NCI-H1417 treated with DMSO at 0.1 percent for 48 hours (cell line): Measurements from ENCODE around the gene FBXL5.
"Not testable (repeated sequence)": the region's sequence is repeated elsewhere in the genome, so short reads cannot be mapped to it uniquely, and the experiment has no call there.

Experiments
- DNase-seq: peaks from one replicate; lab custom pipeline; 2025; lab: John Stamatoyannopoulos, UW

FBXL5 gene

DNA sequence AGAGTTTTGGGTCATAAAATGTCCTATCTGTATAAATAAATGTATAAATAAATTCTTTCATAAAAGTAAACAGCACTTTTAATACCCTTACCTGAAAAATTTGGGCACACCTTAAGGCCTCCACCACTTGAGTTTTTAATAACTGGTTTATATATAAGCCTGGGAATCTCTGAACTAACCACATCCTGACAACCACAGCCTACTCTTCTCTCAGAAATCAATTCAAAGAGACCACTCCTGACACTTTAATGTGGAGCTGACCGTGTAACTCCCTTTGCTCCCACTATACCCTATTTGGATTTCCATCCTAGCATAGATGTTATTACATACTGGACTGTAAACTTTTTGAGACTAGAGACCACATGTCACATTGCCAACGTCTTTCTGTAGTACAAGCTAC, 3.5 kb downstream of the FBXL5 start:
- DNase-seq, result no peak

- DNase-seq, result peak; percentile 15
Observed at GRCh38 chr4:15649914-15650545, 5.1 kb downstream of the FBXL5 start.

DNA sequence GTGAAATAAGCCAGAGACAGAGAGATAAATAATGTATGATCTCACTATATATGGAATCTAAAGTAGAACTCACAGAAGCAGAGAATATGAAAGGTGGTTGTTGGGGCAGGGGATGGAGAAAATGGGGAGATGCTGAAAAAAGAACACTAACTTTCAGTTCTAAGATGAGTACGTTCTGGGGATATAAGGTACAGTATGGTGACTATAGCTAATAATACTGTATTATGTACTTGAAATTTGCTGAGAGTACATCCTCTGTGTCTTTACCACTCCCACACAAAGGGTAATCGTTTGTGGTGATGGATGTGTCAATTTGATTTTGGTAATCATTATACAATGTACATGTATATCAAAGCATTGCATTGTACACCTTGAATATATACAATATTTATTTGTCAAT, 6.6 kb downstream of the FBXL5 start:
- no peak for DNase-seq

- DNase-seq, result no peak
Observed at GRCh38 chr4:15638418-15638817, 16.7 kb downstream of the FBXL5 start.

DNA sequence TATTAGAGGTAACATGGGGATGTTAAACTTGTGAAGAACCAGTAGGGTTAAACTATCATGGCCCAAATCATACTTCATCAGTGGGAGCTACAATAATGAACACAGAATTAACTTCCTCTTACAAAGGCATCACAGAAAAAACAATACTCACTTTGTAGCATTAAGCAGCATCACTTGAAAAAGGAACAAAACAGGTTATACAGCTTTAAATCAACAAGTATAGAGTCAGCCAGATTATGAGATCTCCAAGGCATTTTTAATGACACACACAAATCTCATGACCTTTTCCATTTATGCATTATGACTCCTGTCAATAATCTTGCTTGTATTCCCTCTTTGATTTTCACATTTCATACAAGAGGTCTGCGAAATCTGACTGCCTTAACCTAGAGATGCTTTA, 18.3 kb downstream of the FBXL5 start:
- DNase-seq, result no peak

DNA sequence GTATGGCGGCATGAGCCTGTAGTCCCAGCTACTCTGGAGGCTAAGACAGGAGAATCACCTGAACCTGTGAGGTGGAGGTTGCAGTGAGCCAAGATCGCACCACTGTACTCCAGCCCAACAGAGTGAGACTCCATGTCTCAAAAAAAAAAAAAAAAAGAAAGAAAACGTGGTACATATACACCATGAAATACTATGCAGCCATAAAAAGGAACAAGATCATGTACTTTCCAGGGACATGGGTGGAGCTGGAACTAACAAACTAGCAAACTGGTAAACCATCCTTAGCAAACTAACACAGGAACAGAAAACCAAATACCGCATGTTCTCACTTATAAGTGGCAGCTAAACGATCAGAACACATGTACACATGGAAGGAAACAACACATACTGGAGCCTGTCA, 37.8 kb downstream of the FBXL5 start:
- not testable (repeated sequence) for DNase-seq

- DNase-seq, result not testable (repeated sequence)
Observed at GRCh38 chr4:15614891-15615290, 40.3 kb downstream of the FBXL5 start.

- DNase-seq, result no peak
Observed at GRCh38 chr4:15612136-15612535, 43.0 kb downstream of the FBXL5 start.

DNA sequence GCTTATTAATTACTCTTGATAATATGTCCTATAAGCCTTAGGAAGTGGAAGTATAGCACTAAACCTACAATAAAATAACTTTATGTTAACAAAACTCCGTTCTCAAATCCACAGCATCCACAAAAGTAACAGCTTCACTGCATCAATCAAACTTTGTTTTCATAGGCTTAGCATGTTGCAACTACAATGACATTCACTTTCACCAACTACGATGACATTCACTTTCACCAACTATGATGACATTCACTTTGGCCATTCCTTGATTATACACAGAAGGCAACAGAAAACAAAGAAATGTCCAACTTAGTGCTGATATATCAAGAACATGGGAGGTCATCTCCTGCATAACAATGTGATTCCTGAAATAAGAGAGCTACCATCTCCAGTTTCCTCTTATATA, 44.3 kb downstream of the FBXL5 start:
- DNase-seq, result no peak

DNA sequence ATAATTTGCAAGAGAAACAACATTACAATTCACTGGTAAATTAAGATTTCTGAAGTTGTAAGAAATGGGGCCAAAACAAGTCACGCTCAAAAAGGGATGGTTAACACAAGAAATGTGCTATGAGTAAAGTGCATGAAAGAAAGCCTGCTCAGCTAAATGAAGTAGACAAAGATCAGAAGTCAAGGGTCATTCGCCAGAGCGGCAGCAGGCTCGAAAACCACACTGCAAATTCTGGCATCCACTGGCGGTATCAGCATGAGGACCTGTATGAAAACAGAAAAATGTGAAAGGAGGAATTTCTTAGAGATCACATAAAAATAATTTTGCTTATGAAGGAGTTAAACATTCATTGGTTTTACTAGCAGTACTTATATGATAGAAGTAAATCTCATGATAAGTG, 49.6 kb downstream of the FBXL5 start:
- DNase-seq, result no peak

DNA sequence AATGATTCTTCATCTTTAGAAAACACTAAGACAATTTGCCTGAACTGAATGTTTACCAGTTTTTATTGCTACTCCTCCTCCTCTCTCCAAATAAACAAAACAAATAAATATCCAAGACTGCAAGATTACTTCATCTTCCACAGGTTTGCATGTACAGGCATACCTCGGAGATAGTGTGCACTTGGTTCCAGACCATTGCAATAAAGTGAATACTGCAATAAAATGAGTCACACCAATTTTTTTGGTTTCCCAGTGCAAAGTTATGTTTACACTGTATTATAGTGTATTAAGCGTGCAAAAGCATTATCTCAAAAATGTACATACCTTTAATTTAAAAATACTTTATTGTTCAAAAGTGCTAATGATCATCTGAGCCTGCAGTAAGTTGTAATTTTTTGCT, 53.3 kb downstream of the FBXL5 start:
- no peak for DNase-seq

- DNase-seq, result no peak
Observed at GRCh38 chr4:15600176-15600575, 55.0 kb downstream of the FBXL5 start.

DNA sequence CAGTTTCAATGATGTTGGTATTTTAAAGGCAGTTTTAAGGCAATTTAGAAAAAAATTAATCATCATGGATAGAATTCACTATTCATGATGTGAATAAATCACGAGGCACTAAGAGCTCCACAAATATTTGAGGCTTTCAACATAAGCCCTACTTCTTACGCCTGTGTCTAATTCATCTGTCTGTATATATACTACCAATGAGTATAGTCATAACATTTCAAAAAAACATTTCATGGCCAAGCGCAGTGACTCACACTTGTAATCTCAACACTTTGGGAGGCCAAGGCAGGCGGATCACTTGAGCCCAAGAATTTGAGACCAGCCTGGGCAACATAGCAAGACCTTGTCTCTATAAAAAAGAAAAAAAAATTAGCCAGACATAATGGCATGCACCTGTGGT, 56.5 kb downstream of the FBXL5 start:
- no peak for DNase-seq

GRCh38 chr4:15592799-15593198, 62.4 kb downstream of the FBXL5 start:
- DNase-seq, result no peak

DNA sequence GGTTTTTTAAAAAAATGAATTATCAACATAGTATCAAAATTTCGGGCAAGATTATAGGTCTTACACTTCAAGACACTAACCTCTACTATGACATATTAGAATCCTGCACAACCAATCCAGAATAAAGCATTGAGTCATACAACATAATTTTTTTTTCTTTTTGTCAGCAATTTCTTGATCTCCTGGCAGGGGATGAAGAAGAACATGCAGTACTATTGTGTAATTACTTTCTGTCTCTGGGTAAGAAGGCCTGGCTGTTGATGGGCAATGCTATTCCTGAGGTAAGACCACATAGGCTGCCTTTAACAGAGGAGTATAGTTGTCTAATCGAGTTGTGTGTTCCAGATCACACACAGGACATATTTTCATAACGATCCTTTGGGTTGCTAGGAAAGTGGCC, 67.5 kb downstream of the FBXL5 start:
- DNase-seq, result no peak

GRCh38 chr4:15586066-15586465, 69.1 kb downstream of the FBXL5 start:
- no peak for DNase-seq

GRCh38 chr4:15585331-15585730, 69.8 kb downstream of the FBXL5 start:
- DNase-seq, result no peak

DNA sequence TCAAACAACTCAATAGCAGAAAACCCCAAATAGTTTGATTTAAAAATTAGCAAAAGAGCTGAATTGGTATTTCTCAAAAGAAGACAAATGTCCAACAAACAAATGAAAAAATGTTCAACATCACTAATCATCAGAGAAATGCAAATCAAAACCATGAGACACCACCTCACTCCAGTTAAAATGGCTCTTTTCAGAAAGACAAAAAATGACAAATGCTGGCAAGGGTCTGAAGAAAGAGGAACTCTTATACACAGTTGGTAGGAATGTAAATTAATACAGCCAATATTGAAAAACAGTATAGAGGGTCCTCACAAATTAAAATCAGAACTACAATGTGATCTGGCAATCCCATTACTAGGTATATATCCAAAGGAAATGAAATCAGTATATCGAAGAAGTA, 70.4 kb downstream of the FBXL5 start:
- no peak for DNase-seq

GRCh38 chr4:15577508-15577907, 77.6 kb downstream of the FBXL5 start:
- DNase-seq, result no peak

GRCh38 chr4:15575966-15576365, 79.2 kb downstream of the FBXL5 start:
- no peak for DNase-seq

DNA sequence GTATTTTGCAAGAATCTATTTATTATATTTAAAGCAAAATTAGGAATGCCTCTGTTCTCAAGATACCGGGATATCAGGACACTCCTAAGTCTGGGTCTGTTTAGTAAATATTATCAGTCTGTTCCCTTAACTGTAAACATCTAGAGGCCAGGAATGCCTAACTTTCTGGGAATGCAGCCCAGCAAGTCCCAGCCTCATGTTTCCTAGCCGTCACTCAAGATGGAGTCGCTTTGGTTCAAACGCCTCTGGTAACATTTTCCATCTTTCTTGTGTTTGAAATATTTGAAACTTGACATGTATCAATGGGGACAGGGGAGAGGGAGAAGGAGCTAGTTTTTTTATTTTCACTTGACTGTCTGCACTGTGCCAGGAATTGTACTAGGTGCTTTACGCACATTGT, 85.4 kb downstream of the FBXL5 start:
- DNase-seq, result no peak

DNA sequence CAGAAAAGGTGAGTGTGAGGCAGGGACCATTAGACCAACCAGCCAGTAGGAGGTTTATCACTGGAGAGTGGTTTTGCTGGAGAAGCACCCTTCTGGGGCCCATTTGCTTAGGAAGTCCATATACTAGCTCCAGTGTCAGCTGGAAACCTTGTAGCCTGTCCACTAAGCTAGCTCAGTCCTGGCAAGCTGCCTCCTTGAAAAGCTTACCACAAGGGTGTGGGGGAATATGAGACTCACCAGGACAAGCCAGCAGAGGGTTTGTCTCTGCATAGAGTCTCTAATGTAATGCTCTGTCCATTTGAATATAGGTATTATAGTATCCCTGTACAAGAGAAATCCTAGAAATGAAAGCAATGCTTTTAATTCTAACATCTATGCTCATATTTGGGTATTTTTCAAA, 86.3 kb downstream of the FBXL5 start:
- DNase-seq, result no peak

DNA sequence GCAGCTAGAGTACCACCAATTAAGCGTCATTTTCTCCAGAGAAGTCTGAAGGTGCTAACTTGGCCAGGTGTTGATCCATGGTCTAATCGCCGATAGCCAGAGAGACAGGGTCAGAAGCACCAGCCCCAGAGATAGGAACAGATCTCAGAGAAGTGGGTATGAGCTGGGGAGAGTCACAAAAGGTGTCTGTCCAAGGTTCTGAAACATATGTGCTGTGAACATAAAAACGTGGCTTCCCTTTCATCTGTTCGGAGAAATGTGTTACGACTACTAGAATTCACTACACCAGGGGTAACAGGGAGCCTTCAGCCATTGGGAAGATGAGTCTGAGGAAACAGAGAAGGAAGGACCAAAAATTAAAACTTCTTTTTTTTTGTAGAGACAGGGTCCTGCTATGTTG, 91.3 kb downstream of the FBXL5 start:
- DNase-seq, result no peak

- DNase-seq, result no peak
Observed at GRCh38 chr4:15562623-15563022, 92.5 kb downstream of the FBXL5 start.

GRCh38 chr4:15562114-15562513, 93.0 kb downstream of the FBXL5 start:
- no peak for DNase-seq
